Right lobe of liver (tissue), 6 donors: ENCODE measurements around the gene DYSF. TPM values are rescaled to one million over a fixed set of nuclear protein-coding genes. Genes with fewer than 3 reads are reported as not detected.

Experiments used
- ATAC-seq, 4 donors: fragments of 200-7000 bp; cut with Tn5 transposase; one replicate each; pipeline ENCODE4 v1.9.1; 2020; ENCODE audit warnings: mild to moderate bottlenecking in 4 of 4, moderate library complexity in 4 of 4
- DNase-seq, 3 donors: peaks; one replicate each; pipeline ENCODE4 v3.0.0-alpha.2; 2020
- H3K27ac ChIP-seq, 3 donors: fragments of 200-600 bp; one replicate each; pipeline ENCODE4 v1.8.0; 2022
- H3K27me3 ChIP-seq, 2 donors: fragments of 200-600 bp; one replicate each; pipeline ENCODE4 v1.8.0; 2022
- H3K36me3 ChIP-seq, 4 donors: fragments of 200-600 bp; sonication (generic) in 1 of 4; one replicate each; pipeline versions ENCODE4 v1.5.1 to v1.8.0; 2017 to 2022; ENCODE audit warnings: control low read depth in 1 of 4
- H3K4me1 ChIP-seq, 4 donors: fragments of 200-600 bp; sonication (generic) in 1 of 4; one replicate each; pipeline versions ENCODE4 v1.5.1 to v1.8.0; 2017 to 2022; ENCODE audit warnings: control low read depth in 1 of 4
- H3K4me3 ChIP-seq, 3 donors: fragments of 200-600 bp; one replicate each; pipeline ENCODE4 v1.8.0; 2022
- H3K9me3 ChIP-seq, 4 donors: fragments of 200-600 bp; sonication (generic) in 1 of 4; one replicate each; pipeline versions ENCODE4 v1.5.1 to v1.8.0; 2017 to 2022; ENCODE audit warnings: control low read depth in 1 of 4
- POLR2A ChIP-seq: fragments of 450-650 bp; IDR thresholded peaks from one replicate; pipeline ENCODE4 v1.6.1; 2017; ENCODE audit warnings: antibody characterized with exemption, mild to moderate bottlenecking
- WGBS: methylation state at CpG from one replicate; pipeline ENCODE4 v1.1.6; 2018; ENCODE audit warnings: low coverage, low lambda C conversion rate; ENCODE audit not compliant: insufficient coverage; ENCODE audit errors: missing lambda C conversion rate; 5-methylcytosine and 5-hydroxymethylcytosine counted together
- intact Hi-C, 2 donors: fragments of 100-400 bp; cut with DNase I; formaldehyde crosslinking; loops; one replicate each; pipeline versions ENCODE4 v1.11.2 to v1.14.1; 2022
- total RNA-seq, 6 experiments: library from RNA; depleted of rRNA in 2 of 6; stranded (reverse); fragments of >200 nt in 2 of 6; fragmentation: NEBNext Ultra II Directional in 3 of 6; extraction: Animal tissue kit (Norgen Biotek cat#: 25700) in 3 of 6; gene quantifications; one replicate each; pipeline versions ENCODE4 v1.1.0 to v1.2.4, GENCODE V29; 2016 to 2023
- TF ChIP-seq, protein P1 (sequence below), 4 donors: fragments of 200-600 bp in 3 of 4; fragments of 450-650 bp in 1 of 4; IDR thresholded peaks; one replicate each; pipeline versions ENCODE4 v1.5.1 to v1.8.0; 2016 to 2022; ENCODE audit warnings: antibody characterized with exemption in 4 of 4, mild to moderate bottlenecking in 2 of 4
- donor health status: DM: no; HTN: yes; CAD: no.
- donor health status: DM: no; HTN: no; CAD: no.
- donor health status: DM: no; HTN: no; CAD: no.
- donor health status: DM: no; HTN: yes; CAD: no.
- donor health status: DM: no; HTN: yes; CAD: no.

DYSF gene
- total RNA-seq, 6 experiments from 2014 or later: 21.8 to 55.0 (median 32.9) TPM

DNA sequence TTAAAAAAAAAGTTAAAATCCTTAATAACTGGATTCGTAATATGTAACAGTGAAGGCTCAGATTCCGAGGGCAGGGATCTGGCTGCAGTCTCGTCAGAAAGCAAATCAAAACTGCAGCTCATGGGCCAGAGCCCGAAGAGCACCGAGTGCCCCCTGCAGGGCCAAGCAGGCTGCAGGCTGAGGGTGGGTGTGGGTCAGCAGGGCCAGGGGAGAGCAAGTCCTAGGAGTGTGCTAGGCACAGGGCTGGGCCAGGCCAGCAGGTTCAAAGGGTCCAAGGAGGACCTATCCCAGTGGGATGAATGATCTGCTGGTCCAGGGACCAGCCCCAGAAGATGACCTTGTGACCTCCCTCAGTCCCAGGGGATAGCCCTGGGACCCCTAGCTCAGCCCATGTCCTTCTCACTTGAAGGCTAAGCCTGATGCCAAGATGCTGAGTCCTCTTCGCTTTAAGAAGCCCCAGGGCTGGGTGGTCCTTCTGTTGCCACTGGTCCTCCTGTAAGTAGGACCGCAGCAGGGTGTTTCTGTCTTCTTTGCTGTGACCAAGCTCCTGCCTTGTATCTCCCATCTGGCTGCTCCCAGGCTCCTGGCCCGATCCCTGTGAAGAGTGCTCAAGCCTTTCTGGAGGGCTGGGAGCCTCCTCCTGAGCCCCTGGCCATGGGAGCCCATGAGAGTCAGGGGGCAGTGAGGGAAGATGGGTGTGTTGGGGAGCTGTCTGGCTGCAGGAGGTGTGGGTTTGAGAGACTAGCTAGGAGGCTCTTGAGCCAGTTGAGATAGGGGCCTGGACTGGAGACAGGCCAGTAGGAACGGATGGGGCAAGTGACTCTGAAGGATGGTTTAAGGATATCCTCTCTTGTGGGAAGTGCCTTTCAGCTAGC, 150.7 kb downstream of the DYSF start:
- 53% methylated on average over 3 of the region's 9 CpGs for WGBS
- Histone ChIP-seq H3K4me3 (no peak overlapping the region), H3K36me3 (no peaks in the 10 kb centered on the region), H3K9me3 (no peaks in the 10 kb centered on the region), H3K27ac (no peak overlapping the region), H3K27me3 (no peaks in the 10 kb centered on the region), H3K4me1 (no peaks in the 10 kb centered on the region)
- TF ChIP-seq POLR2A: no peak
- TF ChIP-seq, protein P1, sequence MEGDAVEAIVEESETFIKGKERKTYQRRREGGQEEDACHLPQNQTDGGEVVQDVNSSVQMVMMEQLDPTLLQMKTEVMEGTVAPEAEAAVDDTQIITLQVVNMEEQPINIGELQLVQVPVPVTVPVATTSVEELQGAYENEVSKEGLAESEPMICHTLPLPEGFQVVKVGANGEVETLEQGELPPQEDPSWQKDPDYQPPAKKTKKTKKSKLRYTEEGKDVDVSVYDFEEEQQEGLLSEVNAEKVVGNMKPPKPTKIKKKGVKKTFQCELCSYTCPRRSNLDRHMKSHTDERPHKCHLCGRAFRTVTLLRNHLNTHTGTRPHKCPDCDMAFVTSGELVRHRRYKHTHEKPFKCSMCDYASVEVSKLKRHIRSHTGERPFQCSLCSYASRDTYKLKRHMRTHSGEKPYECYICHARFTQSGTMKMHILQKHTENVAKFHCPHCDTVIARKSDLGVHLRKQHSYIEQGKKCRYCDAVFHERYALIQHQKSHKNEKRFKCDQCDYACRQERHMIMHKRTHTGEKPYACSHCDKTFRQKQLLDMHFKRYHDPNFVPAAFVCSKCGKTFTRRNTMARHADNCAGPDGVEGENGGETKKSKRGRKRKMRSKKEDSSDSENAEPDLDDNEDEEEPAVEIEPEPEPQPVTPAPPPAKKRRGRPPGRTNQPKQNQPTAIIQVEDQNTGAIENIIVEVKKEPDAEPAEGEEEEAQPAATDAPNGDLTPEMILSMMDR (IDR thresholded peaks at IDR 0.05): no peak
- intact Hi-C loops: no loop called here
- DNase-seq (peak in 2 of 3 donors; percentile 36 to 43), ATAC-seq (no peak)

GRCh38 chr2:71604726-71605120, 151.4 kb downstream of the DYSF start:
- intact Hi-C loops: no loop called here
- Histone ChIP-seq H3K27ac (no peak overlapping the region), H3K27me3 (no peaks in the 10 kb centered on the region), H3K36me3 (no peaks in the 10 kb centered on the region), H3K4me3 (no peak overlapping the region), H3K4me1 (no peaks in the 10 kb centered on the region), H3K9me3 (no peaks in the 10 kb centered on the region)
- 51% methylated on average over 2 of the region's 4 CpGs for WGBS
- no peak for TF ChIP-seq POLR2A
- TF ChIP-seq, protein P1 (IDR thresholded peaks at IDR 0.05): no peak
- ATAC-seq (peak in 1 of 4 donors; percentile 12), DNase-seq (peak in 2 of 3 donors; percentile 13 to 35)

DNA sequence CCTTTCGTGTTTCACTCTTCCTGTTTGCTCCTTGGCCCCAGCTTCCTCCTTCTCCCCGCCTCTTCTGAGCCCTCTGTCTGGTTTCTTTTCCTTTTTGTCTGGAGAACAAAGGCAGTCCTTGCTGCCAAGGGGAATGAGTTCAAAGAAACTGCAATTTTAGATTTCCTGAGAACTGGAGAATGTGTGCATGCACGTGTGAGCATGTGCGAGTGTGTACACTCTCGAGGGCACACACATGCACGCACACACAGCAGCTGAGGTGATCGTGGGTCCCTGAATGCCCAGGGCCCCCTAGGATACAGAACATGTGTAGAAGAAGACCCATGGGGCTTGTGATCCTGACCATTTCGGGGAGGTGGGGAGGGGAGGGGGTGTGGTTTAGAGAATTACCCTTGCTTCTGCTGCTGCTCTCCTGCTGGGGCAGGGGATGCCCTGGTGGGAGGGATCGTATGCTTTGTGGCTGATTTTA, 151.8 kb downstream of the DYSF start:
- no peaks in the 10 kb centered on the region for H3K36me3 ChIP-seq
- DNase-seq: peak in 2 of 3 donors; percentile 21 to 33
- no peak overlapping the region for H3K27ac ChIP-seq
- intact Hi-C loops: no loop called here
- peak in 2 of 4 donors; percentile 12 to 15 for ATAC-seq
- H3K4me1 ChIP-seq: no peaks in the 10 kb centered on the region
- no peak overlapping the region for H3K4me3 ChIP-seq
- TF ChIP-seq POLR2A: no peak
- TF ChIP-seq, protein P1 (IDR thresholded peaks at IDR 0.05): no peak
- no peaks in the 10 kb centered on the region for H3K9me3 ChIP-seq
- H3K27me3 ChIP-seq: no peaks in the 10 kb centered on the region
- WGBS: 53% methylated on average over 7 of the region's 9 CpGs

DNA sequence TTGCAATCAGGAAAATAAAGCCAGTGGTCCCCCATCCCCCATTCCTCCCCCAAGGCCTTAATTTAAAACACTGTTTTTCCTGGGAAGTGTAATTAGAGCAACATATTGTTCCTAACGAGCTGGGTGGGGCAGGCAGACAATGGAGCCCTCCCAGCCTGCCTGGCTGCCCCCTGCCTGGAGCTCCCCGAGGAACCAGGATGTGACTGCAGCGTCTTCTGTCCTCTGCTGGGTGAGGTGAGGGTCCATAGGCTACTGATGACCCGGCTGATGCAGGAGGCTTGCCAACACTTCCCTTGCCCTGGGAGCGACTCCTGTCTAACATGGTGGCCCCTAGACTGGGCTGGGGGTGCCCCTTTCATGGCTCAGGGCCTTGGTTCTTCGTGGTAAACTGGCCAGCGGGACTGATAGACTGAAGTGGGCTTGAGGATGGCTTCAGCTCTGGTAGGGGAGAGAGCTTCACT, 152.4 kb downstream of the DYSF start:
- no peak for ATAC-seq
- WGBS: no CpG with 5 or more reads among the region's 7 CpGs
- TF ChIP-seq POLR2A: no peak
- TF ChIP-seq, protein P1 (IDR thresholded peaks at IDR 0.05): no peak

More for the DNA sequence above, 152.4 kb downstream of the DYSF start:
- H3K36me3 ChIP-seq: no peaks in the 10 kb centered on the region
- H3K9me3 ChIP-seq: no peaks in the 10 kb centered on the region
- DNase-seq: peak in 2 of 3 donors; percentile 35 to 40
- no peaks in the 10 kb centered on the region for H3K27me3 ChIP-seq
- intact Hi-C loops: no loop called here
- H3K4me3 ChIP-seq: no peak overlapping the region
- no peak overlapping the region for H3K27ac ChIP-seq
- no peaks in the 10 kb centered on the region for H3K4me1 ChIP-seq
